Body of pancreas (tissue), 4 donors: ENCODE data around the gene ZNF516.

Source experiments
- CTCF ChIP-seq, 7 experiments: fragments of 450-650 bp in 4 of 7; fragments of 200-600 bp in 3 of 7; sonication (generic) in 3 of 7; IDR thresholded peaks; one replicate each; pipeline ENCODE4 v1.5.1; 2016 to 2019; ENCODE audit warnings: antibody characterized with exemption in 7 of 7
- POLR2A ChIP-seq, 3 donors: fragments of 450-650 bp; IDR thresholded peaks; one replicate each; pipeline ENCODE4 v1.6.1; 2016; ENCODE audit warnings: antibody characterized with exemption in 3 of 3, mild to moderate bottlenecking in 2 of 3

GRCh38 chr18:76445275-76445674 lies 49.8 kb downstream of the ZNF516 start:
- TF ChIP-seq POLR2A (IDR thresholded peaks at IDR 0.05) (no peak), CTCF (IDR thresholded peaks at IDR 0.05) (no peak)
